Measurements from ENCODE around the gene TXNRD2.

The TXNRD2 gene

GRCh38 chr22:19973551-19974267 is 32.1 kb upstream of the TXNRD2 start:
- peaks cover 37% of the 10 kb centered on the region for H4K20me1 ChIP-seq
- H3K9me3 ChIP-seq, result no peaks in the 10 kb centered on the region
- no peaks in the 10 kb centered on the region for H3K27me3 ChIP-seq
- H3K4me1 ChIP-seq, result peaks cover 47% of the 10 kb centered on the region
- peak overlapping the region; percentile 79 for H3K4me2 ChIP-seq
- H3K9ac ChIP-seq, result no peak overlapping the region
- 0 out of 2 replicates have a peak overlapping the region, but pooled peaks have one; percentile 6 for H3K27ac ChIP-seq
- no peak for TF ChIP-seq Cebpa-rat (IDR thresholded peaks at IDR 0.05)
- no peak overlapping the region for H3K4me3 ChIP-seq
- peaks cover 66% of the 10 kb centered on the region for H3K36me3 ChIP-seq

DNA sequence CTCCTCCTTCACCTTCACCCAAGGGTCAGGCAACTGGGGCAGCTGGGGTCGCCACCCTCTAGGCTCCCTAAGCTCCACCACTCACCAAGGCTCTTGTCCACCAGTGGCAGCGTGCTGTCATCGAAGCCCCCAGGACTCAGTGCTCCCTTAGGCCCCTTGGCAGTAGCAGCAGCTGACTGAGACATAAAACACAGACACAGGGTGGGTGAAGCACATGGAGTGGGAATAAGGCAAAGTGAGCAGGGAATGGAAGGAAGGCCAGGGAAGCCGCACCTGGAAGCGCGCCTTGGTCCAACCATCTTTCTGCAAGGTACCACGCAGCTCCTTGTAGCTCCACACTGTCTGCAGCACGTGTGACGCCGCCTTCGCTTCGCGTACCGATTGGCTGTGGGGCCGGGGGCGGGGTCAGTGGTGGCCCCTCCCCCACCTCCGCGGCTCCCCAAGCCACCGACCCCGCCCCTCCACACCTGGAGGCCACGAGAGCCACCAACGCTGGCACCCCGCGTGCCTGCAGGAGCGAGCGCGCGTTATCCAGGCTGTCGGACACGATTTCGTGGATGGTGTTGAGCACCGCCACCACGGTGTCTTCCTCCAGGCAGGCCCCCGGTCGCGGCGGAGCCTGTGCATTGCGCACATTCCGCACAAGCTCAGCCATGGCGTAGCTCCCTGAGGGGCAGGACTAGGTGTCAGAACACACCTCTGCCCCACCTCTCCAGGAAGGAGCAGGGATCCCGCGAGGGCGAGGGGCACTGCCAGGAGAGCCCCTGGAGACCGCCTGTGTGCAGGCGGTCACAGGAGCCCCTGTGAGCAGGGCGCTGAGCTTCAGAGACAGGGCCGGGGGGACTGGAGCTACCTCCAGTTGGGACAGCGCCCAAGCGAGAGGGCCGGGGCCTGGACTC is 31.3 kb upstream of the TXNRD2 start:
- Histone ChIP-seq H3K36me3 (peaks cover 66% of the 10 kb centered on the region), H3K27me3 (no peaks in the 10 kb centered on the region), H3K4me1 (peaks cover 47% of the 10 kb centered on the region), H3K4me2 (no peak overlapping the region), H4K20me1 (peaks cover 45% of the 10 kb centered on the region), H3K9me3 (no peaks in the 10 kb centered on the region), H3K4me3 (no peak overlapping the region), H3K9ac (no peak overlapping the region), H3K27ac (0 out of 2 replicates have a peak overlapping the region, but pooled peaks have one; percentile 6)
- TF ChIP-seq Cebpa-rat (IDR thresholded peaks at IDR 0.05), result no peak

DNA sequence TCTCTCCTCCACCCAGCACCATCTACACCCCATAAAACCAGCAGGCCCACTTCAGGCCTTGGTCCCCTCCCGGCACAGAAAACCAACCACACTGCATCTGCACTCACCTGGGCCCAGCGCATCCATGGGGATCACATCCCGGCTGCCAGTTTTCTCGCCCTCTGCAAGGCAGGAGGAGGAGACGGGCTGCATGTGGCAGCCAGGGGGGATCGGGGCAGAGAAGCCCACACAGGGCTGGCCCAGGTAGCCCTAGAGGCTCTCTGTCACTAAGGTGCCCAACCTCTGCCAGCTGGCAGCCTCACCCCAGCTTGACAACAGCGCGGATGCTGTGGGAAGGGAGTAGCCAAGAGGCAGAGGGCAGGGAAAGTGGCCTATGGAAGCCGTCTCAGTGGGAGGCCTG is 30.6 kb upstream of the TXNRD2 start:
- H3K27me3 ChIP-seq, result no peaks in the 10 kb centered on the region
- H3K9ac ChIP-seq, result no peak overlapping the region
- no peak for TF ChIP-seq Cebpa-rat (IDR thresholded peaks at IDR 0.05)
- no peak overlapping the region for H3K4me2 ChIP-seq
- H4K20me1 ChIP-seq, result peaks cover 52% of the 10 kb centered on the region
- no peaks in the 10 kb centered on the region for H3K9me3 ChIP-seq
- H3K36me3 ChIP-seq, result peaks cover 66% of the 10 kb centered on the region
- H3K4me1 ChIP-seq, result peaks cover 47% of the 10 kb centered on the region
- H3K27ac ChIP-seq, result peak overlapping the region; percentile 30; the same call in 1 of the 2 replicates
- H3K4me3 ChIP-seq, result no peak overlapping the region

DNA sequence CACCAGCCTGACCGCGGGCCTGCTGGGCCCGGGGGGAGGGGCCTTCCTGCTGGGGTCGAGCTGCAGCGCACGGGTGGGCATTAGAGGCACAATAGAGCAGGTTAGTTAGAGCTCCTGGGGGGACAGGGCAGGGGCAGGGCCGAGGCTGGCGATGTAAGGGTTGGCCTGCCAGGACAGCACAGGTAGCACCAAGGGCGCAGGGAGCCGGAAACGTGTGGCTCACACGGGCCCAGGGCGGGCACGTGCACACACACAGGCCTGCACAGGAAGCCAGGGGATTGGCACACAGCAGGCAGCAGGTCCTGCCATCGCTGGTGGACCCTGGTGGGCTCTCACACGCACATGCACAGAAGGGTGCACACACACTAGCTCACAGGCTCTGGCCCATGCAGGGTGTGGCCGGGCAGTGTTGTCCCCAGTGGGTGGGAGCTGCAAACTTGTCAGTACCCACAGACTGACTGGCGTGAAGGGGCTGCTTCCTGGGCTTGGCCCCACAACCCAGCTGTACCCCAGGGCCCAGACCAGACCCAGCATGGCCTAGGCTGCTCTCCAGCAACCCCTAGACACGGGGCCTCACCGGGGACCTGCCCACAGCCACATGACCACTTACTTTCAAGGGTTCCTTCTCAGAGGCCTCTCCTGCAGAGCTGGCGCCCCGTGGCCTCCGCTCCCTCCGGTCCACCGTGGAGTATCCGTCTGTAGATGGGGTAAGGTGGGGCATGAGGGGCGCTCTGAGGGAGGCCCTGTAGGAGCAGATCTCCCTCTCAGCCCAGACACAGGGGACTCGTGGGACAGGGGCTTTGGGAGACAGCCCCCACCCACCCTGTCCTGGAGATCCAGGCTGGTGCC is 29.9 kb upstream of the TXNRD2 start:
- H3K9ac ChIP-seq, result no peak overlapping the region
- peak overlapping the region; percentile 13; the same call in 1 of the 2 replicates for H3K27ac ChIP-seq
- H3K27me3 ChIP-seq, result no peaks in the 10 kb centered on the region
- H4K20me1 ChIP-seq, result peaks cover 59% of the 10 kb centered on the region
- H3K36me3 ChIP-seq, result peaks cover 70% of the 10 kb centered on the region
- no peak overlapping the region for H3K4me3 ChIP-seq
- H3K4me2 ChIP-seq, result no peak overlapping the region; the same call in 1 of the 2 replicates
- TF ChIP-seq Cebpa-rat (IDR thresholded peaks at IDR 0.05), result no peak
- peaks cover 47% of the 10 kb centered on the region for H3K4me1 ChIP-seq
- H3K9me3 ChIP-seq, result no peaks in the 10 kb centered on the region

DNA sequence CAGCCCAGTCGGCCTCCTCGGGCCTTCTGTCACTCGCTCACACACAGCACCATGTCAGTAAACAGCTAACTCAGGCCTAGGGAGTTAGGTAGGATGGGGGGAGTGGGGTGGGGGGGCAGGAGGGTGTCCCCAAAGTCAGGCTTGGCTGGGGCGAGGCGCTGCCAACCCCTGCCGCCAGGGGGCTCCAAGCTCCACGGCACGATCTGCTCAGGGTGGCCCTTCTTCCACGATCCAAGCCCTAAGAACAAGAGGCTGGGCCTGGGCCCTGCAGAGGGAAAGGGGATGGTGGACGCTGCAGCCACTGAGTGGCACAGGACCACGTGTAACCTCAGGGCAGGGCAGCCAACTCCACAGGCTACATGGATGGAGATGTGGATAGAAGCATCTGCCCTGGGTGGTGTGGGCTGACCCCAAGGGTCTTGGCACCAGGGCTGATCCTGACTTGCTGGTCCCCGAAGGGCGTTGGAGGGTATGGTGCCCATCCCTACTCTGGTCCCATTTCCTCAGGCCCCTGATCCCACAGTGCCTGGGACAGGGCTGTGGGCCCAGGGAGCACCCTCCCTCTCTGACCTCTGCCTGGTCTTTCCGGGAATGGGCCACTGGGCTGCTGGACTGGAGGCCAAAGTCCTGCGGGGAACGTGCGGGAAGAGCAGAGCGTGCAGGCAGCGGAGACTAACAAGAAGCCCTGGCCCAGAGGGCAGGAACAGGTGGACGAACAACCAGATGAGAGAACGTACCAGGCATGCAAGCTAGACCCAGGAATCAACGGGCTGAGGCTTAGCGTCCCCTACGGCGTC is 29.1 kb upstream of the TXNRD2 start:
- Histone ChIP-seq H4K20me1 (peaks cover 66% of the 10 kb centered on the region), H3K27ac (0 out of 2 replicates have a peak overlapping the region, but pooled peaks have one; percentile 13), H3K4me3 (no peak overlapping the region), H3K9ac (no peak overlapping the region), H3K36me3 (peaks cover 78% of the 10 kb centered on the region), H3K4me2 (no peak overlapping the region), H3K4me1 (peaks cover 38% of the 10 kb centered on the region), H3K27me3 (no peaks in the 10 kb centered on the region), H3K9me3 (no peaks in the 10 kb centered on the region)
- no peak for TF ChIP-seq Cebpa-rat (IDR thresholded peaks at IDR 0.05)

- peaks cover 84% of the 10 kb centered on the region for H3K36me3 ChIP-seq
- no peak overlapping the region for H3K9ac ChIP-seq
- peaks cover 32% of the 10 kb centered on the region for H3K4me1 ChIP-seq
- H3K4me3 ChIP-seq, result no peak overlapping the region
- H3K9me3 ChIP-seq, result no peaks in the 10 kb centered on the region
- no peak overlapping the region for H3K4me2 ChIP-seq
- TF ChIP-seq Cebpa-rat (IDR thresholded peaks at IDR 0.05), result no peak
- peaks cover 66% of the 10 kb centered on the region for H4K20me1 ChIP-seq
- no peaks in the 10 kb centered on the region for H3K27me3 ChIP-seq
- no peak overlapping the region for H3K27ac ChIP-seq
Observed at GRCh38 chr22:19970031-19970478, 28.4 kb upstream of the TXNRD2 start.

GRCh38 chr22:19969141-19969928 is 27.7 kb upstream of the TXNRD2 start:
- H3K36me3 ChIP-seq, result peaks cover 91% of the 10 kb centered on the region
- H4K20me1 ChIP-seq, result peaks cover 73% of the 10 kb centered on the region
- no peaks in the 10 kb centered on the region for H3K9me3 ChIP-seq
- H3K4me1 ChIP-seq, result peaks cover 25% of the 10 kb centered on the region
- no peak overlapping the region for H3K9ac ChIP-seq
- no peak overlapping the region for H3K4me2 ChIP-seq
- TF ChIP-seq Cebpa-rat (IDR thresholded peaks at IDR 0.05), result no peak
- H3K27me3 ChIP-seq, result no peaks in the 10 kb centered on the region
- H3K27ac ChIP-seq, result no peak overlapping the region
- H3K4me3 ChIP-seq, result no peak overlapping the region

DNA sequence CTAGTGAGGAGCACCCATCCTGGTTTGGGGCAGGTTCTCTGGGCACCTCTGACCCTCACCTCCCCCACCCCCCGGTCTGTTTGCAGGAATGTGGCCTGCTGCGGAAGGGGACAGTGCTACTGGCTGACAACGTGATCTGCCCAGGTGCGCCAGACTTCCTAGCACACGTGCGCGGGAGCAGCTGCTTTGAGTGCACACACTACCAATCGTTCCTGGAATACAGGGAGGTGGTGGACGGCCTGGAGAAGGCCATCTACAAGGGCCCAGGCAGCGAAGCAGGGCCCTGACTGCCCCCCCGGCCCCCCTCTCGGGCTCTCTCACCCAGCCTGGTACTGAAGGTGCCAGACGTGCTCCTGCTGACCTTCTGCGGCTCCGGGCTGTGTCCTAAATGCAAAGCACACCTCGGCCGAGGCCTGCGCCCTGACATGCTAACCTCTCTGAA is 26.9 kb upstream of the TXNRD2 start:
- no peak overlapping the region for H3K9ac ChIP-seq
- no peak overlapping the region for H3K4me3 ChIP-seq
- no peak overlapping the region for H3K4me2 ChIP-seq
- H4K20me1 ChIP-seq, result peaks cover 72% of the 10 kb centered on the region
- H3K9me3 ChIP-seq, result no peaks in the 10 kb centered on the region
- TF ChIP-seq Cebpa-rat (IDR thresholded peaks at IDR 0.05), result no peak
- H3K36me3 ChIP-seq, result peaks cover 94% of the 10 kb centered on the region
- no peaks in the 10 kb centered on the region for H3K27me3 ChIP-seq
- peaks cover 16% of the 10 kb centered on the region for H3K4me1 ChIP-seq
- H3K27ac ChIP-seq, result no peak overlapping the region
